DOHH2 (cell line): ENCODE data around the gene TMCO4.

Source experiments
- H3F3A ChIP-seq: fragments of 200-600 bp; sonication (generic), shearing (Covaris generic); 2 replicates; pipeline ENCODE4 v1.6.0; 2016; ENCODE audit warnings: antibody characterized with exemption, mild to moderate bottlenecking; ENCODE audit not compliant: control insufficient read depth, insufficient read depth
- H3K27ac ChIP-seq: fragments of 200-600 bp; sonication (generic); 2 replicates; pipeline ENCODE4 v1.5.1; 2014; ENCODE audit warnings: low read depth, mild to moderate bottlenecking, low read length, moderate library complexity
- H3K27me3 ChIP-seq: fragments of 200-600 bp; sonication (generic); 2 replicates; pipeline ENCODE4 v1.6.1; 2014; ENCODE audit warnings: mild to moderate bottlenecking, low read length, mixed read lengths; ENCODE audit not compliant: control insufficient read depth
- H3K36me3 ChIP-seq: fragments of 200-600 bp; sonication (generic); 2 replicates; pipeline ENCODE4 v1.6.1; 2014; ENCODE audit warnings: mild to moderate bottlenecking, low read length, moderate library complexity, mixed read lengths; ENCODE audit not compliant: control insufficient read depth
- H3K4me1 ChIP-seq: fragments of 200-600 bp; sonication (generic); 2 replicates; pipeline ENCODE4 v1.6.1; 2014; ENCODE audit warnings: mild to moderate bottlenecking, low read length, mixed read lengths; ENCODE audit not compliant: control insufficient read depth
- H3K4me2 ChIP-seq: fragments of 200-600 bp; sonication (generic); 2 replicates; pipeline ENCODE4 v1.6.0; 2014; ENCODE audit warnings: mild to moderate bottlenecking, low read length, moderate library complexity
- H3K4me3 ChIP-seq: fragments of 200-600 bp; sonication (generic); 2 replicates; pipeline ENCODE4 v1.5.1; 2014; ENCODE audit warnings: mild to moderate bottlenecking, low read length, mixed read lengths
- H3K79me2 ChIP-seq: fragments of 200-600 bp; sonication (generic); 2 replicates; pipeline ENCODE4 v1.6.1; 2014; ENCODE audit warnings: mild to moderate bottlenecking, low read length, mixed read lengths; ENCODE audit not compliant: control insufficient read depth
- H3K9me2 ChIP-seq: fragments of 200-600 bp; sonication (generic); replicated peaks from 2 replicates; pipeline ENCODE4 v1.6.1; 2014; ENCODE audit warnings: mild to moderate bottlenecking, low read length, mixed read lengths; ENCODE audit not compliant: control insufficient read depth
- H3K9me3 ChIP-seq: fragments of 200-600 bp; sonication (generic); 2 replicates; pipeline ENCODE4 v1.6.1; 2014; ENCODE audit warnings: antibody characterized with exemption, low read length, mixed read lengths; ENCODE audit not compliant: control insufficient read depth, insufficient read depth
- H4K20me1 ChIP-seq: fragments of 200-600 bp; sonication (generic); 2 replicates; pipeline ENCODE4 v1.6.0; 2014; ENCODE audit warnings: low read depth, mild to moderate bottlenecking, antibody characterized with exemption, low read length, moderate library complexity; ENCODE audit not compliant: control insufficient read depth, insufficient read depth
- EZH2phosphoT487 ChIP-seq: fragments of 200-600 bp; sonication (generic); IDR thresholded peaks from 2 replicates; pipeline ENCODE4 v1.6.1; 2017; ENCODE audit warnings: borderline replicate concordance, mild to moderate bottlenecking, antibody characterized with exemption, low read length, moderate library complexity, mixed read lengths
- TF ChIP-seq, protein P1 (sequence below): fragments of 200-600 bp; sonication (generic); IDR thresholded peaks from one replicate; pipeline ENCODE4 v1.5.1; 2014; ENCODE audit warnings: antibody characterized with exemption, mild to moderate bottlenecking, low read depth, low read length; ENCODE audit not compliant: poor library complexity, severe bottlenecking

Gene TMCO4

DNA sequence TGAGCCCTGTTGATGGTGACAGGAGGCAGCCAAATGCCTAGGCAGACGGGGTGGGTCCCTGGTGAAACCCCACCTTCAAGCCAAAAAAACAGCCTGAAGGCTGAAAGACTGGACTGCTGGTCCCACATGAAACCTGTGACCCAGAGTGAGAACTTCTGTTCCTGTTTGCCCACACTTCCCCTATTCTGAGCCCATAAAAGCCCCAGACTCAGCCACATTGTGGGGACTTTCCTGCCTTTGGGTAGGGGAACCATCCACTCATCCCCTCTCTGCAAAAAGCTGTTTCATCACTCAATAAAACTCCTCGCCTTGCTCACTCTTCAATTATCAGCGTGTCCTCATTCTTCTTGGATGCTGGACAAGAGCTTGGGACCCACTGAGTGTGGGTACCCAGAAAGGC is 109.9 kb downstream of the TMCO4 start:
- Histone ChIP-seq H3K4me3 (no peak overlapping the region), H3F3A (no peaks in the 10 kb centered on the region), H4K20me1 (no peaks in the 10 kb centered on the region), H3K27ac (no peak overlapping the region), H3K9me2 (no peaks in the 10 kb centered on the region), H3K4me2 (no peak overlapping the region), H3K9me3 (peaks cover 21% of the 10 kb centered on the region; the same call in 1 of the 2 replicates), H3K4me1 (no peaks in the 10 kb centered on the region), H3K27me3 (no peaks in the 10 kb centered on the region), H3K36me3 (no peaks in the 10 kb centered on the region), H3K79me2 (no peaks in the 10 kb centered on the region)
- TF ChIP-seq EZH2phosphoT487 = no peak
- TF ChIP-seq, protein P1, sequence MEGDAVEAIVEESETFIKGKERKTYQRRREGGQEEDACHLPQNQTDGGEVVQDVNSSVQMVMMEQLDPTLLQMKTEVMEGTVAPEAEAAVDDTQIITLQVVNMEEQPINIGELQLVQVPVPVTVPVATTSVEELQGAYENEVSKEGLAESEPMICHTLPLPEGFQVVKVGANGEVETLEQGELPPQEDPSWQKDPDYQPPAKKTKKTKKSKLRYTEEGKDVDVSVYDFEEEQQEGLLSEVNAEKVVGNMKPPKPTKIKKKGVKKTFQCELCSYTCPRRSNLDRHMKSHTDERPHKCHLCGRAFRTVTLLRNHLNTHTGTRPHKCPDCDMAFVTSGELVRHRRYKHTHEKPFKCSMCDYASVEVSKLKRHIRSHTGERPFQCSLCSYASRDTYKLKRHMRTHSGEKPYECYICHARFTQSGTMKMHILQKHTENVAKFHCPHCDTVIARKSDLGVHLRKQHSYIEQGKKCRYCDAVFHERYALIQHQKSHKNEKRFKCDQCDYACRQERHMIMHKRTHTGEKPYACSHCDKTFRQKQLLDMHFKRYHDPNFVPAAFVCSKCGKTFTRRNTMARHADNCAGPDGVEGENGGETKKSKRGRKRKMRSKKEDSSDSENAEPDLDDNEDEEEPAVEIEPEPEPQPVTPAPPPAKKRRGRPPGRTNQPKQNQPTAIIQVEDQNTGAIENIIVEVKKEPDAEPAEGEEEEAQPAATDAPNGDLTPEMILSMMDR = no peak

DNA sequence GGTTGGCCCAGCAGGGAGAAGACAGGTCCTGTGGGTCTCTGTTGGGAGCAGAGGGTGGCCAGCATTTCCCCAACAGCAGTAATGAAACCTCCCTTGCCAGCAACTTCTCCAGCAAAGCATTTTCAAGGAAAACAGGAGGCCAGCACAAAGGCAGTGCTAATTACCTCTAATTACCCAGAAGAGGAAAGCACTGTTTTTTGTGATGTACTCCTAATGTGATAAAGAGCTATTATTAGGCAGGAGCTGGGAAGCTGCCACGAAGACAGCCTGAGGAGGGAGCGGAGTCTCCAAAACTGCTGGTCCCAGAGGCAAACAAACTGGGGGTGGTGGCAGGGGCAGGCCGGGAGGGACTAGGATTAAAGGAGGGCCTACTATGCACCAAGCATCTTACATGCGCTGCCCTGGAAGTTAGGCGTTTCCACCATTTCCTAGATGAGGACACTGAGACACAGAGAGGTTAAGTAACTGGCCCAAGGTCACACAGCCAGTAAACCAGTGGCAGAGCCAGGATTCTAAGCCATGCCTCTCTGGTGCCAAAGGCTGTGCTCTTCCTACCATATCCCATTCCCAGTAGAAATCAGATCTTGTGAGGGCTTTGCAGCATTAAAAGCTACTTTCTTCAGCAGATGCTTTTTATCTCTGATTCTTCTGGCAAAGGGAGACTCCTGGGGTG is 110.5 kb downstream of the TMCO4 start:
- H3K9me3 ChIP-seq = peaks cover 21% of the 10 kb centered on the region; the same call in 1 of the 2 replicates
- H3K27ac ChIP-seq = no peak overlapping the region

DNA sequence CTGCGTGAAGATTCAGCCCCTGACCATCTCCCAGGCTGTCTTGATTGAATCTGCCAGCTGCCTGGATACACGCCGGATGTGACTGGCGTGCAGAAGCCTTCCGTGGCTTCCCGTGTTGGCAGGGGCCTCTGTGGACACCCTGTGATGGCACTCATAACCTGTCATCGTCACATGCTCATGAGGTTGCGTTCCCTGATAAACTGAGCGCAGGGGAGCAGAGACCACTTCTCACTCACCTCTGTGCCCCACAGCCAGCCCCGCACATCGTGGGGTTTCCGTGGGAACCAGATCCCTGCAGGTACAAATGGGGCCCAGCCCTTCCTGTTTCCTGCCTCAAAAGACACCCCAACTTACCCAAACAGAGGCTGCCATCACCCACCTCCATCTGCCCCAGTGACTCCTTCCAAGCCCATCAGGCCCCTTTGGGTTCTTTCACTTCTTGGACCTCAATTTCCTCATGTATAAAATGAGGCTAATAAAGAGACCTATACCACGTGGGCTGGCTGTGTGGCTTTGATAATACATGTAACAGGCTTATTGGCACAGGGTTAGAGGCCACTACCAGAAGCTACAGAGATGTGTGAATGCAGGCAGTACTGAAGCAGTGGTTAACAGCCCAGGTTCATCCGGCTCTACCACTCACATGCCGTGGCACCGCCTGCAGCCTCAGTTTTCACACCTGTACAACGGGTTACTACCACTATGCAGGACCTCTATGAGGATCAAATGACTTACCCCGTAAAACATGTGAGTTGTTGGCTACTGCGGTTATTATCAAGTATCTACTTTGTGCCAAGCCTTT is 111.5 kb downstream of the TMCO4 start:
- no peaks in the 10 kb centered on the region for H3K9me2 ChIP-seq

More for the DNA sequence above, 110.5 kb downstream of the TMCO4 start:
- no peak overlapping the region for H3K4me2 ChIP-seq
- H3F3A ChIP-seq = no peaks in the 10 kb centered on the region
- no peaks in the 10 kb centered on the region for H4K20me1 ChIP-seq
- TF ChIP-seq, protein P1 = no peak
- TF ChIP-seq EZH2phosphoT487 = no peak
- H3K4me3 ChIP-seq = no peak overlapping the region
- H3K4me1 ChIP-seq = no peaks in the 10 kb centered on the region
- H3K79me2 ChIP-seq = no peaks in the 10 kb centered on the region
- no peaks in the 10 kb centered on the region for H3K9me2 ChIP-seq
- H3K36me3 ChIP-seq = no peaks in the 10 kb centered on the region
- no peaks in the 10 kb centered on the region for H3K27me3 ChIP-seq

More for the DNA sequence above, 111.5 kb downstream of the TMCO4 start:
- no peaks in the 10 kb centered on the region for H3K79me2 ChIP-seq
- H3K4me1 ChIP-seq = no peaks in the 10 kb centered on the region
- H3K27me3 ChIP-seq = no peaks in the 10 kb centered on the region
- no peak overlapping the region for H3K4me3 ChIP-seq
- peaks cover 21% of the 10 kb centered on the region; the same call in 1 of the 2 replicates for H3K9me3 ChIP-seq
- no peak overlapping the region for H3K27ac ChIP-seq
- H3F3A ChIP-seq = no peaks in the 10 kb centered on the region
- H4K20me1 ChIP-seq = no peaks in the 10 kb centered on the region
- TF ChIP-seq, protein P1 = no peak
- no peak for TF ChIP-seq EZH2phosphoT487
- H3K36me3 ChIP-seq = no peaks in the 10 kb centered on the region
- H3K4me2 ChIP-seq = no peak overlapping the region
